Gastrocnemius medialis (tissue), 4 donors: ENCODE results near the gene NFX1.
"Not testable (repeated sequence)": the region's sequence is repeated elsewhere in the genome, so short reads cannot be mapped to it uniquely, and the experiment has no call there.

Experiments
- POLR2A ChIP-seq, 2 donors: fragments of 450-650 bp; IDR thresholded peaks; one replicate each; pipeline ENCODE4 v1.6.1; 2017; ENCODE audit warnings: antibody characterized with exemption in 2 of 2, mild to moderate bottlenecking in 2 of 2, moderate library complexity in 2 of 2
- TF ChIP-seq, protein P1 (sequence below), 5 experiments: fragments of 450-650 bp in 3 of 5; fragments of 200-600 bp in 2 of 5; sonication (generic) in 2 of 5; IDR thresholded peaks in 4 of 5; conservative IDR thresholded peaks in 1 of 5; 1 replicate in 4 of 5; 2 replicates in 1 of 5; pipeline ENCODE4 v1.5.1; 2016 to 2019; ENCODE audit warnings: antibody characterized with exemption in 5 of 5, mild to moderate bottlenecking in 3 of 5, moderate library complexity in 3 of 5

DNA sequence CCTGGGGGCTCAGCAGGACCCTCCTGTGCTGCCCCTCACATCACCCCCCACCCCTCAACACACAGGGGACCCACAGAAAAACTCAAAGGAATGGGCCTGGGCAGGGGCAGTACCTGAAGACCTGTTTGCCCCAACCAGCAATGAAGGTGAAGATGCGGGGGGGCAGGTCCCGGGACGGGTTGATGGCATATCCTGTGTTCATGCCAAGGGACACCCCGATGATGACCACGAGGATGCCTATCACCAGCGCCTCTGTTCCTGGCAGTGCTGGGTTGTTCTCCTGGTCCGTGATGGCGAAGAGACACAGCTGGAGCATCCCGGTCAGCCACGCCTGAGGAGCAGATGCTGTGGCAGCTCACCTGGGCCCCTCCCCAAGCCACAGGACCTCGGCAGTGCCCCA, 95.2 kb downstream of the NFX1 start:
- TF ChIP-seq, protein P1, sequence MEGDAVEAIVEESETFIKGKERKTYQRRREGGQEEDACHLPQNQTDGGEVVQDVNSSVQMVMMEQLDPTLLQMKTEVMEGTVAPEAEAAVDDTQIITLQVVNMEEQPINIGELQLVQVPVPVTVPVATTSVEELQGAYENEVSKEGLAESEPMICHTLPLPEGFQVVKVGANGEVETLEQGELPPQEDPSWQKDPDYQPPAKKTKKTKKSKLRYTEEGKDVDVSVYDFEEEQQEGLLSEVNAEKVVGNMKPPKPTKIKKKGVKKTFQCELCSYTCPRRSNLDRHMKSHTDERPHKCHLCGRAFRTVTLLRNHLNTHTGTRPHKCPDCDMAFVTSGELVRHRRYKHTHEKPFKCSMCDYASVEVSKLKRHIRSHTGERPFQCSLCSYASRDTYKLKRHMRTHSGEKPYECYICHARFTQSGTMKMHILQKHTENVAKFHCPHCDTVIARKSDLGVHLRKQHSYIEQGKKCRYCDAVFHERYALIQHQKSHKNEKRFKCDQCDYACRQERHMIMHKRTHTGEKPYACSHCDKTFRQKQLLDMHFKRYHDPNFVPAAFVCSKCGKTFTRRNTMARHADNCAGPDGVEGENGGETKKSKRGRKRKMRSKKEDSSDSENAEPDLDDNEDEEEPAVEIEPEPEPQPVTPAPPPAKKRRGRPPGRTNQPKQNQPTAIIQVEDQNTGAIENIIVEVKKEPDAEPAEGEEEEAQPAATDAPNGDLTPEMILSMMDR (IDR thresholded peaks at IDR 0.05 in 4 of 5, conservative IDR thresholded peaks at IDR 0.05 in 1 of 5) = not testable (repeated sequence)
- TF ChIP-seq POLR2A (IDR thresholded peaks at IDR 0.05) = not testable (repeated sequence)
